HepG2 (cell line): ENCODE data around the gene CADM2. TPM values are rescaled to one million over a fixed set of nuclear protein-coding genes. Genes with fewer than 3 reads are reported as not detected.

Source experiments
- GABPB1 ChIP-seq: IDR thresholded peaks from 2 replicates; pipeline ENCODE4 v1.6.1; 2016; ENCODE audit warnings: mild to moderate bottlenecking, missing genetic modification reagents, moderate library complexity, missing compliant biosample characterization
- JUND ChIP-seq: sonication (generic); formaldehyde crosslinking; IDR thresholded peaks from 2 replicates; pipeline ENCODE4 v1.8.0; 2022; ENCODE audit warnings: mild to moderate bottlenecking, missing genetic modification reagents
- MTF1 ChIP-seq: sonication (generic); formaldehyde crosslinking; IDR thresholded peaks from 2 replicates; pipeline ENCODE4 v1.5.0; 2020; ENCODE audit warnings: missing genetic modification reagents
- SRSF4 ChIP-seq: fragments of 200-400 bp; formaldehyde crosslinking; IDR thresholded peaks from one replicate; pipeline ENCODE4 v1.6.1; 2018; ENCODE audit warnings: mild to moderate bottlenecking, low read depth, low read length, moderate library complexity; ENCODE audit not compliant: poor library complexity, severe bottlenecking
- SSRP1 ChIP-seq: IDR thresholded peaks from 2 replicates; pipeline ENCODE4 v1.6.1; 2016; ENCODE audit warnings: control low read depth
- SUZ12 ChIP-seq: fragments of 150-350 bp; IDR thresholded peaks from 2 replicates; pipeline ENCODE4 v1.6.1; 2014; ENCODE audit warnings: low read depth, low read length
- TP53 ChIP-seq: sonication (generic); formaldehyde crosslinking; conservative IDR thresholded peaks from 2 replicates; pipeline ENCODE4 v1.4.0; 2020; ENCODE audit warnings: missing genetic modification reagents
- ZBTB21 ChIP-seq: sonication (generic); formaldehyde crosslinking; IDR thresholded peaks from 2 replicates; pipeline ENCODE4 v1.4.0; 2020; ENCODE audit warnings: missing genetic modification reagents
- ZFP36 ChIP-seq: fragments of 150-350 bp; IDR thresholded peaks from 2 replicates; pipeline ENCODE4 v1.6.1; 2018; ENCODE audit warnings: borderline replicate concordance, low read length, low read depth; ENCODE audit not compliant: partially characterized antibody
- ZNF224 ChIP-seq: sonication (generic); formaldehyde crosslinking; IDR thresholded peaks from 2 replicates; pipeline ENCODE4 v1.5.0; 2020; ENCODE audit warnings: mild to moderate bottlenecking, missing genetic modification reagents
- ZNF343 ChIP-seq: sonication (generic); formaldehyde crosslinking; IDR thresholded peaks from 2 replicates; pipeline ENCODE4 v1.4.0; 2020; ENCODE audit warnings: mild to moderate bottlenecking, missing genetic modification reagents
- ZNF550 ChIP-seq: sonication (generic); formaldehyde crosslinking; IDR thresholded peaks from 2 replicates; pipeline ENCODE4 v1.4.0; 2020; ENCODE audit warnings: mild to moderate bottlenecking, missing genetic modification reagents, borderline replicate concordance
- ZNF816 ChIP-seq: sonication (generic); formaldehyde crosslinking; IDR thresholded peaks from 2 replicates; pipeline ENCODE4 v1.8.0; 2022; ENCODE audit warnings: missing genetic modification reagents, mild to moderate bottlenecking, borderline replicate concordance
- polyA plus RNA-seq, 8 experiments: library from polyadenylated mRNA; depleted of rRNA in 3 of 8; stranded (reverse) in 7 of 8; unstranded in 1 of 8; fragments of >200 nt; fragmentation: Illumina TruSeq in 4 of 8; extraction: Trizol in 4 of 8; gene quantifications; 2 replicates each; pipeline versions ENCODE4 v1.2.1 to v1.2.3, GENCODE V29; 2011 to 2016; ENCODE audit warnings: low read depth in 4 of 8, missing spikeins in 1 of 8, mixed read lengths in 1 of 8; ENCODE audit not compliant: insufficient read depth in 1 of 8
- total RNA-seq, 5 experiments: library from RNA; depleted of rRNA; stranded (reverse); fragments of >200 nt; fragmentation: Illumina TruSeq; extraction: Trizol; gene quantifications; 2 replicates each; pipeline ENCODE4 v1.2.3, GENCODE V29; 2016; ENCODE audit warnings: low read depth in 1 of 5
- TF ChIP-seq, protein P1 (sequence below), 2 experiments: IDR thresholded peaks; 2 replicates each; pipeline ENCODE4 v1.6.1; 2011 to 2012; ENCODE audit warnings: low read length in 2 of 2, borderline replicate concordance in 1 of 2, low read depth in 1 of 2, mild to moderate bottlenecking in 1 of 2, moderate library complexity in 1 of 2
- TF ChIP-seq, protein P2 (sequence below): sonication (generic); formaldehyde crosslinking; IDR thresholded peaks from 2 replicates; pipeline ENCODE4 v1.5.0; 2020; ENCODE audit warnings: mild to moderate bottlenecking, missing genetic modification reagents
- TF ChIP-seq, protein P3 (sequence below): sonication (generic); formaldehyde crosslinking; conservative IDR thresholded peaks from 2 replicates; pipeline ENCODE4 v1.8.0; 2022; ENCODE audit warnings: missing genetic modification reagents
- TF ChIP-seq, protein P4 (sequence below): sonication (generic); formaldehyde crosslinking; IDR thresholded peaks from 2 replicates; pipeline ENCODE4 v1.5.0; 2020; ENCODE audit warnings: mild to moderate bottlenecking, missing genetic modification reagents
- TF ChIP-seq, protein P5 (sequence below): sonication (generic); formaldehyde crosslinking; IDR thresholded peaks from 2 replicates; pipeline ENCODE4 v1.8.1; 2023; ENCODE audit warnings: mild to moderate bottlenecking, inconsistent platforms, moderate library complexity, missing genetic modification reagents, borderline replicate concordance

Gene CADM2
- total and polyA plus RNA-seq, 2 of the 13 experiments (the other 11 are each of a cell fraction or from before 2014, with no cell fraction given) = not detected

DNA sequence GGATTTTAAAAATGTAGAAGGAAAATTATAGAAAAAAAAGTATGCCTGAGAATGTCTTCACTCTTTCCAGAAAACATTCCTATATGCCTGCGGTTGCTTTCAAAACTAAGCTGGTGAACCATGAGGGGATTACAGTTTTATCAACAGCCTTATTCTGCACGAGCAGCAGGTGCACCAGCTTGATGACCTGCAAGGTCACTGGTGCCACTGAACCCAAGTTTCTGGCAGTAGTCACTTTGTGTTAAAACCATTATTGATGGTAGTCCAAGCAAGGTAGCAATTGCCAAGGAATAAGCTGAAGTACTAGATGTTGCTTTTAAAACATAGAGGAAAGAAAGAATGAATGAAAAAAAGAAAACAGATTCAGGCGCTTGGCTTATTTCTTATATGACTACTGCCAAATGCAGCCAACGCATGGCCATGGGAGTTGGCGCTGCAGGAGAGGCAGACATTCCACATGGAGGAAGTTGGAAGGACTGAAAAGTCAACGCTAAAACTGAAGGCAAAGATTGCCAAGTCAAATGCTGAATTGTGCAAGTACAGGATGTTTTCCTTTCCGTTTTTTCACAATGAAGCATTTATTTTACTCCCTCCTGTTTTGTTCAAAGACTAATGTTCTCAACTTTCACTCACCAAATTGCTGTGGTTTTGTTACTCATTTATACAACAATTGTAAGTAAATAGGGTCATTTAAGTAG is 601.4 kb downstream of the CADM2 start (continued):
- TF ChIP-seq MTF1 (no peak), GABPB1 (CRISPR knock-in tag) (peak; percentile 20; the same call in 1 of the 2 replicates), ZNF224 (CRISPR knock-in tag) (no peak), SRSF4 (no peak), TP53 (no peak), ZNF343 (no peak), ZFP36 (no peak), ZNF550 (no peak), SUZ12 (no peak), ZBTB21 (CRISPR knock-in tag) (no peak), ZNF816 (CRISPR knock-in tag) (no peak), JUND (CRISPR knock-in tag) (no peak), SSRP1 (CRISPR knock-in tag) (no peak)
- TF ChIP-seq, protein P1, sequence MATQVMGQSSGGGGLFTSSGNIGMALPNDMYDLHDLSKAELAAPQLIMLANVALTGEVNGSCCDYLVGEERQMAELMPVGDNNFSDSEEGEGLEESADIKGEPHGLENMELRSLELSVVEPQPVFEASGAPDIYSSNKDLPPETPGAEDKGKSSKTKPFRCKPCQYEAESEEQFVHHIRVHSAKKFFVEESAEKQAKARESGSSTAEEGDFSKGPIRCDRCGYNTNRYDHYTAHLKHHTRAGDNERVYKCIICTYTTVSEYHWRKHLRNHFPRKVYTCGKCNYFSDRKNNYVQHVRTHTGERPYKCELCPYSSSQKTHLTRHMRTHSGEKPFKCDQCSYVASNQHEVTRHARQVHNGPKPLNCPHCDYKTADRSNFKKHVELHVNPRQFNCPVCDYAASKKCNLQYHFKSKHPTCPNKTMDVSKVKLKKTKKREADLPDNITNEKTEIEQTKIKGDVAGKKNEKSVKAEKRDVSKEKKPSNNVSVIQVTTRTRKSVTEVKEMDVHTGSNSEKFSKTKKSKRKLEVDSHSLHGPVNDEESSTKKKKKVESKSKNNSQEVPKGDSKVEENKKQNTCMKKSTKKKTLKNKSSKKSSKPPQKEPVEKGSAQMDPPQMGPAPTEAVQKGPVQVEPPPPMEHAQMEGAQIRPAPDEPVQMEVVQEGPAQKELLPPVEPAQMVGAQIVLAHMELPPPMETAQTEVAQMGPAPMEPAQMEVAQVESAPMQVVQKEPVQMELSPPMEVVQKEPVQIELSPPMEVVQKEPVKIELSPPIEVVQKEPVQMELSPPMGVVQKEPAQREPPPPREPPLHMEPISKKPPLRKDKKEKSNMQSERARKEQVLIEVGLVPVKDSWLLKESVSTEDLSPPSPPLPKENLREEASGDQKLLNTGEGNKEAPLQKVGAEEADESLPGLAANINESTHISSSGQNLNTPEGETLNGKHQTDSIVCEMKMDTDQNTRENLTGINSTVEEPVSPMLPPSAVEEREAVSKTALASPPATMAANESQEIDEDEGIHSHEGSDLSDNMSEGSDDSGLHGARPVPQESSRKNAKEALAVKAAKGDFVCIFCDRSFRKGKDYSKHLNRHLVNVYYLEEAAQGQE (IDR thresholded peaks at IDR 0.05; ENCODE audit: borderline replicate concordance in 1 of 2, low read depth in 1 of 2, low read length in 2 of 2) = no peak
- TF ChIP-seq, protein P2, sequence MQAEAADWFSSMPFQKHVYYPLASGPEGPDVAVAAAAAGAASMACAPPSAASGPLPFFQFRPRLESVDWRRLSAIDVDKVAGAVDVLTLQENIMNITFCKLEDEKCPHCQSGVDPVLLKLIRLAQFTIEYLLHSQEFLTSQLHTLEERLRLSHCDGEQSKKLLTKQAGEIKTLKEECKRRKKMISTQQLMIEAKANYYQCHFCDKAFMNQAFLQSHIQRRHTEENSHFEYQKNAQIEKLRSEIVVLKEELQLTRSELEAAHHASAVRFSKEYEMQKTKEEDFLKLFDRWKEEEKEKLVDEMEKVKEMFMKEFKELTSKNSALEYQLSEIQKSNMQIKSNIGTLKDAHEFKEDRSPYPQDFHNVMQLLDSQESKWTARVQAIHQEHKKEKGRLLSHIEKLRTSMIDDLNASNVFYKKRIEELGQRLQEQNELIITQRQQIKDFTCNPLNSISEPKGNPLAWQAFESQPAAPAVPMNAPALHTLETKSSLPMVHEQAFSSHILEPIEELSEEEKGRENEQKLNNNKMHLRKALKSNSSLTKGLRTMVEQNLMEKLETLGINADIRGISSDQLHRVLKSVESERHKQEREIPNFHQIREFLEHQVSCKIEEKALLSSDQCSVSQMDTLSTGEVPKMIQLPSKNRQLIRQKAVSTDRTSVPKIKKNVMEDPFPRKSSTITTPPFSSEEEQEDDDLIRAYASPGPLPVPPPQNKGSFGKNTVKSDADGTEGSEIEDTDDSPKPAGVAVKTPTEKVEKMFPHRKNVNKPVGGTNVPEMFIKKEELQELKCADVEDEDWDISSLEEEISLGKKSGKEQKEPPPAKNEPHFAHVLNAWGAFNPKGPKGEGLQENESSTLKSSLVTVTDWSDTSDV (CRISPR knock-in tag) = no peak
- TF ChIP-seq, protein P3, sequence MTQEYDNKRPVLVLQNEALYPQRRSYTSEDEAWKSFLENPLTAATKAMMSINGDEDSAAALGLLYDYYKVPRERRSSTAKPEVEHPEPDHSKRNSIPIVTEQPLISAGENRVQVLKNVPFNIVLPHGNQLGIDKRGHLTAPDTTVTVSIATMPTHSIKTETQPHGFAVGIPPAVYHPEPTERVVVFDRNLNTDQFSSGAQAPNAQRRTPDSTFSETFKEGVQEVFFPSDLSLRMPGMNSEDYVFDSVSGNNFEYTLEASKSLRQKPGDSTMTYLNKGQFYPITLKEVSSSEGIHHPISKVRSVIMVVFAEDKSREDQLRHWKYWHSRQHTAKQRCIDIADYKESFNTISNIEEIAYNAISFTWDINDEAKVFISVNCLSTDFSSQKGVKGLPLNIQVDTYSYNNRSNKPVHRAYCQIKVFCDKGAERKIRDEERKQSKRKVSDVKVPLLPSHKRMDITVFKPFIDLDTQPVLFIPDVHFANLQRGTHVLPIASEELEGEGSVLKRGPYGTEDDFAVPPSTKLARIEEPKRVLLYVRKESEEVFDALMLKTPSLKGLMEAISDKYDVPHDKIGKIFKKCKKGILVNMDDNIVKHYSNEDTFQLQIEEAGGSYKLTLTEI (CRISPR knock-in tag) = no peak
- TF ChIP-seq, protein P4, sequence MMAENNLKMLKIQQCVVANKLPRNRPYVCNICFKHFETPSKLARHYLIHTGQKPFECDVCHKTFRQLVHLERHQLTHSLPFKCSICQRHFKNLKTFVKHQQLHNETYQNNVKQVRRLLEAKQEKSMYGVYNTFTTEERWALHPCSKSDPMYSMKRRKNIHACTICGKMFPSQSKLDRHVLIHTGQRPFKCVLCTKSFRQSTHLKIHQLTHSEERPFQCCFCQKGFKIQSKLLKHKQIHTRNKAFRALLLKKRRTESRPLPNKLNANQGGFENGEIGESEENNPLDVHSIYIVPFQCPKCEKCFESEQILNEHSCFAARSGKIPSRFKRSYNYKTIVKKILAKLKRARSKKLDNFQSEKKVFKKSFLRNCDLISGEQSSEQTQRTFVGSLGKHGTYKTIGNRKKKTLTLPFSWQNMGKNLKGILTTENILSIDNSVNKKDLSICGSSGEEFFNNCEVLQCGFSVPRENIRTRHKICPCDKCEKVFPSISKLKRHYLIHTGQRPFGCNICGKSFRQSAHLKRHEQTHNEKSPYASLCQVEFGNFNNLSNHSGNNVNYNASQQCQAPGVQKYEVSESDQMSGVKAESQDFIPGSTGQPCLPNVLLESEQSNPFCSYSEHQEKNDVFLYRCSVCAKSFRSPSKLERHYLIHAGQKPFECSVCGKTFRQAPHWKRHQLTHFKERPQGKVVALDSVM = no peak
- TF ChIP-seq, protein P5, sequence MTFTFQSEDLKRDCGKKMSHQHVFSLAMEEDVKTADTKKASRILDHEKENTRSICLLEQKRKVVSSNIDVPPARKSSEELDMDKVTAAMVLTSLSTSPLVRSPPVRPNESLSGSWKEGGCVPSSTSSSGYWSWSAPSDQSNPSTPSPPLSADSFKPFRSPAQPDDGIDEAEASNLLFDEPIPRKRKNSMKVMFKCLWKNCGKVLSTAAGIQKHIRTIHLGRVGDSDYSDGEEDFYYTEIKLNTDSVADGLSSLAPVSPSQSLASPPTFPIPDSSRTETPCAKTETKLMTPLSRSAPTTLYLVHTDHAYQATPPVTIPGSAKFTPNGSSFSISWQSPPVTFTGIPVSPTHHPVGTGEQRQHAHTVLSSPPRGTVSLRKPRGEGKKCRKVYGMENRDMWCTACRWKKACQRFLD = no peak
